Measurements from ENCODE around the gene CDC45. TPM values are rescaled to one million over a fixed set of nuclear protein-coding genes. Genes with fewer than 3 reads are reported as not detected.

Gene CDC45
- total RNA-seq, 1 experiment from 2014 or later = 29.1 TPM

DNA sequence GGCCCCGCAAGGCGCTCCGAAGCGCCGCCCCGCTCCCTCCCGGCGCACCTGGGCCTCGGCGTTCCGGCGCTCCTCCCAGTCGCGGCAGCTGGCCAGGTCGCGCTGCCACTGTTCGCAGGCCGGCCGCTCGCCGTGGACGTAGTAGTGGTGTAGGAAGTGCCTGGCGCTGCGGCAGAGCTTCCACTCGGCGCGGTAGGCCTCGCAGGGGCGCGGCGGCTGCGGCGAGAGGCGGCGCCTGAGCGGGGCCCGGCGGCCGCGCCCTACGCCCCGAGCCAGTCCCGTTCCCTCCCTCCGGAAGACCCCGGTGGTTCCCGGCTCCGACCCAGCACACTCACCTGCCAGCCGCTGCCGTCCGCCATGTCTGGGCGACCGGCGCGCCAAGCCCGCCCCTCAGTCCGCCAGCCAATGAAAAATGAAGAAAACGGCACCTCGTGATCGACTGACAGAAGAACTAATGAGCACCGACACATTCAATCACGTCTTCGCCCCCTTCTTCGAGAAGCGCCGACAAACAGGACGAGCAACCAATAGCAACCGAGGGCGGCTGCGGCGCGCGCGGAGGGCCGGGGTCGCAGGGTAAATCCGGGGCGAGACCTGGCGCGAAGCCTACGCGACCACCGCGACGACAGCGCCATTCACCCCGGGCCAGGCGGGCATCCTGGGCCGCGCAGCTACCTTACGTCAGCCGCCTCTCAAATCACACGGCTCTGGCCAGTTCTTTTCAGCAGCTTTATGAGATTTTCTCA lies 32.2 kb upstream of the CDC45 start, which contains the start of gene C22orf39:
Gene C22orf39, minus strand, starts transcription at position 382 of the 746 bp plus-strand sequence. Its CDS starts 23 bp downstream, at position 359.
- Histone ChIP-seq H3K4me2 (peak within 1 kb of the TSS; percentile 87), H3K27me3 (ENCODE audit: insufficient read depth, low read depth) (no peaks in the 10 kb centered on the region), H3K79me2 (ENCODE audit: low read depth) (peaks cover 20% of the 10 kb centered on the region), H3K9me2 (ENCODE audit: insufficient read depth) (no peaks in the 10 kb centered on the region), H3K4me3 (peak within 1 kb of the TSS; percentile 87), H3K27ac (peak within 1 kb of the TSS; percentile 32; the same call in 1 of the 2 replicates), H4K20me1 (ENCODE audit: insufficient read depth) (no peaks in the 10 kb centered on the region), H3F3A (ENCODE audit: insufficient read depth, low read depth) (no peaks in the 10 kb centered on the region; the same call in 1 of the 2 replicates), H3K36me3 (ENCODE audit: low read depth) (no peaks in the 10 kb centered on the region), H3K9me3 (ENCODE audit: insufficient read depth, low read depth) (no peaks in the 10 kb centered on the region), H2AFZ (peak within 1 kb of the TSS; percentile 85), H3K4me1 (replicated peaks; ENCODE audit: insufficient read depth) (peaks cover 5% of the 10 kb centered on the region)
- ChIA-PET POLR2A (ENCODE audit: unreplicated experiment) (interaction anchor here (0.5 to 0.7 kb wide), 4 partner anchors 32 to 267 kb away, joined by 3 read pairs; partner anchors contain the start of genes CDC45 and CLTCL1), CTCF (no interaction called here)
- peak; percentile 75 to 81 for DNase-seq
- TF ChIP-seq, protein P1, sequence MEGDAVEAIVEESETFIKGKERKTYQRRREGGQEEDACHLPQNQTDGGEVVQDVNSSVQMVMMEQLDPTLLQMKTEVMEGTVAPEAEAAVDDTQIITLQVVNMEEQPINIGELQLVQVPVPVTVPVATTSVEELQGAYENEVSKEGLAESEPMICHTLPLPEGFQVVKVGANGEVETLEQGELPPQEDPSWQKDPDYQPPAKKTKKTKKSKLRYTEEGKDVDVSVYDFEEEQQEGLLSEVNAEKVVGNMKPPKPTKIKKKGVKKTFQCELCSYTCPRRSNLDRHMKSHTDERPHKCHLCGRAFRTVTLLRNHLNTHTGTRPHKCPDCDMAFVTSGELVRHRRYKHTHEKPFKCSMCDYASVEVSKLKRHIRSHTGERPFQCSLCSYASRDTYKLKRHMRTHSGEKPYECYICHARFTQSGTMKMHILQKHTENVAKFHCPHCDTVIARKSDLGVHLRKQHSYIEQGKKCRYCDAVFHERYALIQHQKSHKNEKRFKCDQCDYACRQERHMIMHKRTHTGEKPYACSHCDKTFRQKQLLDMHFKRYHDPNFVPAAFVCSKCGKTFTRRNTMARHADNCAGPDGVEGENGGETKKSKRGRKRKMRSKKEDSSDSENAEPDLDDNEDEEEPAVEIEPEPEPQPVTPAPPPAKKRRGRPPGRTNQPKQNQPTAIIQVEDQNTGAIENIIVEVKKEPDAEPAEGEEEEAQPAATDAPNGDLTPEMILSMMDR (conservative IDR thresholded peaks at IDR 0.05) = no peak
- TF ChIP-seq EZH2 (IDR thresholded peaks at IDR 0.05; ENCODE audit: low read depth) = no peak
- intact Hi-C loops (cut with micrococcal nuclease; ENCODE audit: unreplicated experiment) = no loop called here
- no TSS peak for BruUV-seq (replicated peaks)

DNA sequence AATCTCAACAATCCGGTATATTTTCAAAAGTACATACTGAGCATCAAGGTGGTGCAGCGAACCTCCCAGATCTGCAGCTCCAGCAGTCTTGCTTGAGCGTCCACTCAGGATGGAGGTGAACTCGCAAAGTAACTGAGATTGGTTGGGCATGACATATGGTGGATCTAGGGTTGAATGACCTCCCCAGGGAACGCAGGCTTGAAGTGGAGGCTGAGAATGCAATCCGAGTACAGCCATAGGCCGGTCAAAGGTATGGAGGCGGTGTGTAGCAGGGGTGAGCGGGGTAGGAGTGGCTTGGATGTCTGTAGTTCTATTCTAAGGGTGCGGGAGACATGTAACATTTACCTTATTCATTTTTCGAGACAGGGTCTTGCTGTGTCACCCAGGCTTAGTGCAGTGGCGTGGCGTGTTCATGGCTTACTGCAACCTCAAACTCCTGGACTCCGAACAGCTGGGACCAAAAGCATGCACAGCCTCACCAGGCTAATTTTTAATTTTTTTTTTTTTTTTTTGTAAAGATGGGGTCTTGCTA lies 31.6 kb upstream of the CDC45 start:
- TF ChIP-seq EZH2 (IDR thresholded peaks at IDR 0.05; ENCODE audit: low read depth) = no peak
- TF ChIP-seq, protein P1 (conservative IDR thresholded peaks at IDR 0.05) = no peak
- ChIA-PET POLR2A (ENCODE audit: unreplicated experiment) (no interaction called here), CTCF (no interaction called here)
- Histone ChIP-seq H3K27me3 (ENCODE audit: insufficient read depth, low read depth) (no peaks in the 10 kb centered on the region), H3K4me1 (replicated peaks; ENCODE audit: insufficient read depth) (peaks cover 5% of the 10 kb centered on the region), H3K9me3 (ENCODE audit: insufficient read depth, low read depth) (no peaks in the 10 kb centered on the region), H2AFZ (peak overlapping the region; percentile 85), H3K9me2 (ENCODE audit: insufficient read depth) (no peaks in the 10 kb centered on the region), H4K20me1 (ENCODE audit: insufficient read depth) (no peaks in the 10 kb centered on the region), H3K36me3 (ENCODE audit: low read depth) (no peaks in the 10 kb centered on the region), H3K79me2 (ENCODE audit: low read depth) (peaks cover 20% of the 10 kb centered on the region), H3K4me2 (peak overlapping the region; percentile 87), H3K27ac (0 out of 2 replicates have a peak overlapping the region, but pooled peaks have one; percentile 32), H3F3A (ENCODE audit: insufficient read depth, low read depth) (no peaks in the 10 kb centered on the region; the same call in 1 of the 2 replicates), H3K4me3 (peak overlapping the region; percentile 87)
- BruUV-seq (replicated peaks) = no TSS peak
- peak in 1 of 2 experiments; percentile 10 for DNase-seq
- intact Hi-C loops (cut with micrococcal nuclease; ENCODE audit: unreplicated experiment) = no loop called here

DNA sequence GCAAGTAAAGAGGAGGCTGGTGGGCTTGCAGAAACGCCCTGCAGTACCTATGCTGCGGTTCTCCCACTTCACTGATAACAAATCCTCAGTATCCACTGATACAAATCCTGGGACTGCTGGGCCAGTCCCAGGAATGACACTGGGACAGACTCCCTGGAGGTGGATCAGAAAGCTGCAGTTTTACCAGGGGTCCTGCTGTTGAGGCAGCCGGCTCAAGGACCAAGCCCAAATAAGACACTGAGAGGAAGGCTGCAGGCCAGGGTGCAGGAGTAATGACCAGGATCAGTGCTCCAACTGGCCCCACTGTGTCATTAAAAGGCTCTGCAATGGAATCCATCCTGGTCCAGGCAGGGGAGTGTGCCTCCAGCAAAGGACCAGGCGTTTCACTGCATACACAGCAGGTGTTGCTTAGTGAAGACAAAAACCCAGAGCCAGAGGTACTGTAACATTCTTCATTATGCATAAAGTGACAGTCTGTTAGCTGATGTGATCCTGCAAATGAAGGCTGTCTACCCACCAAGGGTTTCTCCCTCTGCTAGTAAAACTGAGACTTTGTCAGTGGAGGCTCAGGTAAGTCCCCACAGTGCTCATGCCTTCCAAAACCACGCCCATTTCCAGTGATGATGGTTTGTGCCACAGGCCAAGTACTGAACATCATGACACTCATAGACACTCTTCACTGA lies 30.8 kb upstream of the CDC45 start:
- CTCF ChIA-PET = no interaction called here
- H4K20me1 ChIP-seq (ENCODE audit: insufficient read depth) = no peaks in the 10 kb centered on the region
- BruUV-seq (replicated peaks) = no TSS peak
- intact Hi-C loops (cut with micrococcal nuclease; ENCODE audit: unreplicated experiment) = no loop called here
- H2AFZ ChIP-seq = no peak overlapping the region
- no peaks in the 10 kb centered on the region for H3K27me3 ChIP-seq (ENCODE audit: insufficient read depth, low read depth)
- POLR2A ChIA-PET (ENCODE audit: unreplicated experiment) = no interaction called here
- H3K36me3 ChIP-seq (ENCODE audit: low read depth) = no peaks in the 10 kb centered on the region
- H3K27ac ChIP-seq = no peak overlapping the region
- DNase-seq = no peak
- peaks cover 5% of the 10 kb centered on the region for H3K4me1 ChIP-seq (replicated peaks; ENCODE audit: insufficient read depth)
- H3F3A ChIP-seq (ENCODE audit: insufficient read depth, low read depth) = no peaks in the 10 kb centered on the region; the same call in 1 of the 2 replicates
- H3K79me2 ChIP-seq (ENCODE audit: low read depth) = peaks cover 20% of the 10 kb centered on the region
- TF ChIP-seq, protein P1 (conservative IDR thresholded peaks at IDR 0.05) = no peak
- TF ChIP-seq EZH2 (IDR thresholded peaks at IDR 0.05; ENCODE audit: low read depth) = no peak
- H3K4me3 ChIP-seq = no peak overlapping the region
- no peaks in the 10 kb centered on the region for H3K9me2 ChIP-seq (ENCODE audit: insufficient read depth)
- H3K4me2 ChIP-seq = 0 out of 2 replicates have a peak overlapping the region, but pooled peaks have one; percentile 87
- H3K9me3 ChIP-seq (ENCODE audit: insufficient read depth, low read depth) = no peaks in the 10 kb centered on the region
